ENCODE results near the gene IRX2. TPM values are rescaled to one million over a fixed set of nuclear protein-coding genes. Genes with fewer than 3 reads are reported as not detected.

Gene IRX2
- total RNA-seq, 1 experiment from 2014 or later: not detected

- no peak for DNase-seq (ENCODE audit: low spot score)
- CTCF ChIA-PET: no interaction called here
- no peaks in the 10 kb centered on the region for H3K27me3 ChIP-seq (replicated peaks; ENCODE audit: insufficient read depth, low read depth, low read length, poor library complexity)
- no peak overlapping the region for H3K4me3 ChIP-seq (ENCODE audit: low read depth, low read length, poor library complexity, severe bottlenecking)
- H3K27ac ChIP-seq (ENCODE audit: low read depth, low read length, poor library complexity, severe bottlenecking): no peak overlapping the region
- intact Hi-C loops (cut with micrococcal nuclease; ENCODE audit: unreplicated experiment): no loop called here
- POLR2A ChIA-PET (ENCODE audit: low non-redundant PET): no interaction called here
- no TSS peak for BruUV-seq (replicated peaks)
- no peaks in the 10 kb centered on the region for H3K4me1 ChIP-seq (ENCODE audit: insufficient read depth, low read length, poor library complexity, severe bottlenecking)
- TF ChIP-seq EZH2 (IDR thresholded peaks at IDR 0.05; ENCODE audit: borderline replicate concordance, low read depth, low read length, poor library complexity, severe bottlenecking) (no peak), CTCF (conservative IDR thresholded peaks at IDR 0.05; ENCODE audit: low read depth, low read length) (no peak)
- no peaks in the 10 kb centered on the region for H3K36me3 ChIP-seq (ENCODE audit: insufficient read depth, low read length, poor library complexity, severe bottlenecking)
- H3K9me3 ChIP-seq (ENCODE audit: low read depth, low read length, poor library complexity, severe bottlenecking): peaks cover 19% of the 10 kb centered on the region
These were observed 19.5 kb downstream of the IRX2 start for GRCh38 chr5:2732004-2732403.

GRCh38 chr5:2729189-2729588 is 22.3 kb downstream of the IRX2 start:
- DNase-seq (ENCODE audit: low spot score): no peak
- H3K4me3 ChIP-seq (ENCODE audit: low read depth, low read length, poor library complexity, severe bottlenecking): no peak overlapping the region
- no peak for TF ChIP-seq EZH2 (IDR thresholded peaks at IDR 0.05; ENCODE audit: borderline replicate concordance, low read depth, low read length, poor library complexity, severe bottlenecking)
- H3K4me1 ChIP-seq (ENCODE audit: insufficient read depth, low read length, poor library complexity, severe bottlenecking): no peaks in the 10 kb centered on the region
- BruUV-seq (replicated peaks): no TSS peak
- no peaks in the 10 kb centered on the region for H3K36me3 ChIP-seq (ENCODE audit: insufficient read depth, low read length, poor library complexity, severe bottlenecking)
- no peak overlapping the region for H3K27ac ChIP-seq (ENCODE audit: low read depth, low read length, poor library complexity, severe bottlenecking)
- intact Hi-C loops (cut with micrococcal nuclease; ENCODE audit: unreplicated experiment): no loop called here
- peaks cover 22% of the 10 kb centered on the region for H3K9me3 ChIP-seq (ENCODE audit: low read depth, low read length, poor library complexity, severe bottlenecking)
- no peaks in the 10 kb centered on the region for H3K27me3 ChIP-seq (replicated peaks; ENCODE audit: insufficient read depth, low read depth, low read length, poor library complexity)
- ChIA-PET CTCF (no interaction called here), POLR2A (ENCODE audit: low non-redundant PET) (no interaction called here)

GRCh38 chr5:2727550-2727949 is 23.9 kb downstream of the IRX2 start:
- intact Hi-C loops (cut with micrococcal nuclease; ENCODE audit: unreplicated experiment): no loop called here
- no peak for DNase-seq (ENCODE audit: low spot score)

More at GRCh38 chr5:2727550-2727949, 23.9 kb downstream of the IRX2 start:
- Histone ChIP-seq H3K4me3 (ENCODE audit: low read depth, low read length, poor library complexity, severe bottlenecking) (no peak overlapping the region), H3K27me3 (replicated peaks; ENCODE audit: insufficient read depth, low read depth, low read length, poor library complexity) (no peaks in the 10 kb centered on the region), H3K4me1 (ENCODE audit: insufficient read depth, low read length, poor library complexity, severe bottlenecking) (no peaks in the 10 kb centered on the region), H3K36me3 (ENCODE audit: insufficient read depth, low read length, poor library complexity, severe bottlenecking) (no peaks in the 10 kb centered on the region), H3K27ac (ENCODE audit: low read depth, low read length, poor library complexity, severe bottlenecking) (no peak overlapping the region), H3K9me3 (ENCODE audit: low read depth, low read length, poor library complexity, severe bottlenecking) (peaks cover 15% of the 10 kb centered on the region)
- POLR2A ChIA-PET (ENCODE audit: low non-redundant PET): no interaction called here
- no peak for TF ChIP-seq EZH2 (IDR thresholded peaks at IDR 0.05; ENCODE audit: borderline replicate concordance, low read depth, low read length, poor library complexity, severe bottlenecking)
- no peak for TF ChIP-seq CTCF (conservative IDR thresholded peaks at IDR 0.05; ENCODE audit: low read depth, low read length)
- BruUV-seq (replicated peaks): no TSS peak
- CTCF ChIA-PET: no interaction called here

Data from A673 (cell line).